CD4-positive, alpha-beta T cell (primary cell): Measurements from ENCODE around the gene GIT1. TPM values are rescaled to one million over a fixed set of nuclear protein-coding genes. Genes with fewer than 3 reads are reported as not detected.
A peak's percentile ranks its signal among the peaks of the same experiment; 100 is the strongest.

Source experiments
- ATAC-seq: fragments of 200-7000 bp; cut with Tn5 transposase; one replicate; pipeline ENCODE4 v1.10.0; 2022; ENCODE audit warnings: mild to moderate bottlenecking; ENCODE audit not compliant: poor library complexity
- CTCF ChIA-PET: fragments of 350-600 bp; sonication (Branson Sonifier 250); formaldehyde crosslinking; loops from one replicate; lab custom pipeline; 2021; ENCODE audit warnings: antibody characterized with exemption, inconsistent platforms; lab: Charles Lee
- POLR2A ChIA-PET: fragments of 350-600 bp; sonication (Branson Sonifier 250); formaldehyde crosslinking; loops from one replicate; lab custom pipeline; 2021; ENCODE audit warnings: antibody characterized with exemption, inconsistent platforms; lab: Charles Lee
- DNase-seq, 14 experiments: peaks; one replicate each; pipeline ENCODE4 v3.0.0-alpha.2; 2013 to 2020; ENCODE audit warnings: mixed read lengths in 2 of 14
- H3K27ac ChIP-seq, 2 donors: one replicate each; pipeline versions ENCODE4 v1.5.1 to v1.7.0; 2013; ENCODE audit warnings: low read length in 2 of 2, low read depth in 1 of 2, mild to moderate bottlenecking in 1 of 2
- H3K27me3 ChIP-seq, 2 experiments: 1 replicate in 1 of 2; 2 replicates in 1 of 2; pipeline versions ENCODE4 v1.6.1 to v1.7.0; 2013; ENCODE audit warnings: low read length in 2 of 2, control low read depth in 1 of 2, mild to moderate bottlenecking in 1 of 2, moderate library complexity in 1 of 2; ENCODE audit not compliant: insufficient read depth in 2 of 2, control insufficient read depth in 1 of 2
- H3K36me3 ChIP-seq: one replicate; pipeline ENCODE4 v1.6.1; 2013; ENCODE audit warnings: low read length, control low read depth; ENCODE audit not compliant: insufficient read depth
- H3K4me1 ChIP-seq: one replicate; pipeline ENCODE4 v1.6.1; 2013; ENCODE audit warnings: low read length, control low read depth; ENCODE audit not compliant: insufficient read depth
- H3K4me3 ChIP-seq: one replicate; pipeline ENCODE4 v1.5.1; 2013; ENCODE audit warnings: mild to moderate bottlenecking, low read length, moderate library complexity
- H3K9me3 ChIP-seq, 2 experiments: 1 replicate in 1 of 2; 2 replicates in 1 of 2; pipeline versions ENCODE4 v1.6.1 to v1.7.0; 2013; ENCODE audit warnings: low read length in 2 of 2, mild to moderate bottlenecking in 2 of 2, control low read depth in 1 of 2, moderate library complexity in 1 of 2; ENCODE audit not compliant: control insufficient read depth in 1 of 2, insufficient read depth in 1 of 2
- H3K27ac Mint-ChIP-seq: one replicate; pipeline ENCODE4 v1.8.0; 2020; ENCODE audit warnings: mixed read lengths
- H3K27me3 Mint-ChIP-seq: one replicate; pipeline ENCODE4 v1.8.0; 2021; ENCODE audit warnings: mixed read lengths
- H3K36me3 Mint-ChIP-seq: one replicate; pipeline ENCODE4 v1.8.0; 2021; ENCODE audit warnings: low read depth, mixed read lengths
- H3K4me1 Mint-ChIP-seq: one replicate; pipeline ENCODE4 v1.8.0; 2021; ENCODE audit warnings: low read depth, mixed read lengths
- H3K4me3 Mint-ChIP-seq: one replicate; pipeline ENCODE4 v1.8.0; 2020; ENCODE audit warnings: mild to moderate bottlenecking, mixed read lengths
- H3K9me3 Mint-ChIP-seq: one replicate; pipeline ENCODE4 v1.8.0; 2020; ENCODE audit warnings: mixed read lengths
- CTCF ChIP-seq: fragments of 200-600 bp; IDR thresholded peaks from one replicate; pipeline ENCODE4 v1.8.0; 2022; ENCODE audit warnings: antibody characterized with exemption, mild to moderate bottlenecking
- intact Hi-C, 2 experiments: fragments of 100-400 bp; cut with DNase I in 1 of 2; cut with micrococcal nuclease in 1 of 2; formaldehyde crosslinking; loops; one replicate each; pipeline versions ENCODE4 v1.15.1 to v1.9.0; 2023 to 2025; cut with DNase I, micrococcal nuclease
- total RNA-seq, 174 experiments: library from RNA in 2 of 174; stranded (reverse) in 2 of 174; gene quantifications; one replicate each; pipeline ENCODE4 v1.2.3 and lab custom pipeline; 2021 to 2026

The GIT1 gene
- total RNA-seq, 2 experiments from 2014 or later: 35.8 to 36.7 TPM

- H3K27me3 Mint-ChIP-seq: no peaks in the 10 kb centered on the region
- Histone ChIP-seq H3K27me3 (no peaks in the 10 kb centered on the region), H3K27ac (peak overlapping the region; percentile 15 to 44)
Measured at GRCh38 chr17:29615492-29616299, 26.2 kb upstream of the GIT1 start.

GRCh38 chr17:29615048-29615385, 25.6 kb upstream of the GIT1 start:
- H3K36me3 Mint-ChIP-seq: no peaks in the 10 kb centered on the region
- ChIA-PET POLR2A (interaction anchor here (0.6 to 4.3 kb wide), 17 partner anchors 10 to 1695 kb away, joined by 3 to 40 read pairs (median 5); partner anchors contain the start of genes ABHD15, ANKRD13B and TP53I13), CTCF (interaction anchor here (0.8 to 6.5 kb wide), 5 partner anchors 9 to 164 kb away, joined by 3 to 96 read pairs (median 7); partner anchors contain the start of genes ANKRD13B and CORO6)
- ATAC-seq (peak; percentile 45), DNase-seq (peak; percentile 43 to 89 (median 64))
- H3K9me3 ChIP-seq: no peaks in the 10 kb centered on the region
- TF ChIP-seq CTCF: no peak
- H3K4me1 ChIP-seq: peaks cover 62% of the 10 kb centered on the region
- H3K4me3 ChIP-seq: peak overlapping the region; percentile 68
- H3K27ac ChIP-seq: peak overlapping the region in 1 of 2 donors; percentile 44
- H3K27me3 ChIP-seq: no peaks in the 10 kb centered on the region
- H3K4me3 Mint-ChIP-seq: peak overlapping the region; percentile 91
- no peaks in the 10 kb centered on the region for H3K27me3 Mint-ChIP-seq
- H3K36me3 ChIP-seq: no peaks in the 10 kb centered on the region
- intact Hi-C loops: loop anchor here (1.0 to 10.0 kb wide), 4 partner anchors 26 to 320 kb away; partner anchors contain the start of genes ABHD15 (in 2 of the 2), TP53I13 (in 2 of the 2), GIT1 (in 1 of the 2) and SSH2 (in 1 of the 2)
- peaks cover 40% of the 10 kb centered on the region for H3K4me1 Mint-ChIP-seq
- H3K9me3 Mint-ChIP-seq: no peaks in the 10 kb centered on the region
- peak overlapping the region; percentile 79 for H3K27ac Mint-ChIP-seq

More at GRCh38 chr17:29615492-29616299, 26.2 kb upstream of the GIT1 start:
- peaks cover 62% of the 10 kb centered on the region for H3K4me1 ChIP-seq
- intact Hi-C loops: loop anchor here (1.0 to 10.0 kb wide), 4 partner anchors 26 to 319 kb away; partner anchors contain the start of genes ABHD15 (in 2 of the 2), TP53I13 (in 2 of the 2), GIT1 (in 1 of the 2) and SSH2 (in 1 of the 2)
- ChIA-PET POLR2A (interaction anchor here (0.8 to 4.3 kb wide), 18 partner anchors 9 to 315 kb away, joined by 3 to 40 read pairs (median 4); partner anchors contain the start of genes ABHD15, ANKRD13B and TP53I13), CTCF (interaction anchor here (0.8 to 6.5 kb wide), 8 partner anchors 16 to 164 kb away, joined by 3 to 96 read pairs (median 11); partner anchors contain the start of gene ANKRD13B)
- no peak for TF ChIP-seq CTCF
- Mint-ChIP-seq H3K27ac (peak overlapping the region; percentile 79), H3K4me3 (peak overlapping the region; percentile 91), H3K36me3 (no peaks in the 10 kb centered on the region), H3K9me3 (no peaks in the 10 kb centered on the region), H3K4me1 (peaks cover 40% of the 10 kb centered on the region)
- no peaks in the 10 kb centered on the region for H3K9me3 ChIP-seq
- peak; percentile 45 for ATAC-seq
- peak overlapping the region; percentile 68 for H3K4me3 ChIP-seq
- H3K36me3 ChIP-seq: no peaks in the 10 kb centered on the region
- peak; percentile 66 to 93 (median 82) for DNase-seq

- H3K9me3 ChIP-seq: no peaks in the 10 kb centered on the region
- Mint-ChIP-seq H3K4me3 (peak overlapping the region; percentile 91), H3K27me3 (no peaks in the 10 kb centered on the region), H3K27ac (peak overlapping the region; percentile 79), H3K4me1 (peaks cover 40% of the 10 kb centered on the region), H3K9me3 (no peaks in the 10 kb centered on the region), H3K36me3 (no peaks in the 10 kb centered on the region)
- no peak for ATAC-seq
- intact Hi-C loops: loop anchor here (1.0 to 10.0 kb wide), 5 partner anchors 25 to 320 kb away; partner anchors contain the start of genes ABHD15 (in 2 of the 2), TP53I13 (in 2 of the 2), GIT1 (in 1 of the 2) and SSH2 (in 1 of the 2)
- no peaks in the 10 kb centered on the region for H3K36me3 ChIP-seq
- H3K27me3 ChIP-seq: no peaks in the 10 kb centered on the region
- H3K27ac ChIP-seq: no peak overlapping the region
- TF ChIP-seq CTCF: no peak
- CTCF ChIA-PET: interaction anchor here (0.5 to 6.5 kb wide), 7 partner anchors 10 to 165 kb away, joined by 3 to 96 read pairs (median 7); partner anchors contain the start of genes ANKRD13B and CORO6
- POLR2A ChIA-PET: interaction anchor here (0.6 to 4.3 kb wide), 14 partner anchors 10 to 1696 kb away, joined by 3 to 40 read pairs (median 6); partner anchors contain the start of genes ABHD15, ANKRD13B and TP53I13
- H3K4me1 ChIP-seq: peaks cover 62% of the 10 kb centered on the region
- peak in 1 of 14 experiments; percentile 44 for DNase-seq
- peak overlapping the region; percentile 68 for H3K4me3 ChIP-seq
Measured at GRCh38 chr17:29614349-29615047, 25.1 kb upstream of the GIT1 start.
